Stimulated activated CD8-positive, alpha-beta memory T cell treated with anti-CD3 and anti-CD28 coated beads, Interleukin-2, amount 100 ng/mL, for 48 hours (primary cell): ENCODE results near the gene SEM1.
"Not testable (repeated sequence)": the region's sequence is repeated elsewhere in the genome, so short reads cannot be mapped to it uniquely, and the experiment has no call there.

Source experiments
- DNase-seq, 2 donors: peaks; one replicate each; pipeline ENCODE4 v3.0.0-alpha.2; 2020; ENCODE audit warnings: low read depth in 2 of 2

Gene SEM1

DNA sequence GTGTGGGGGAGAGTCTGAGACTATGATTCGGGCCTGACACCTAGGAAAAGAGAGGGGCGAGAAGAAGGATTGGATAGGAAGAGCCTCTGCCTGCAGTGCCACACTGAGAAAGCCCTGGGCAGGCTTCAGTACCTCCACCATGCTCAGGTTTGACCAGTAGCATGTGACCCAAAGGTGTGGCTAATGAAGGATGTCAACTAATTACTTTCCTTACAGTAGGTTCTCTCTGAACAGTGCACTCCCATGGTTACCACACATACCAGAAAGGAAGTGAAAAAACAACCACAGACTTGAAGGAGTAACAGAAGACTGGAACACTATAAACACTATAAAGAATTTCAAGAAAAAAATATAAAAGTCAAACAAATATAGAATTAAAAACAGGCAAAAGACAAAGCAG, 46.2 kb downstream of the SEM1 start:
- DNase-seq, result no peak

GRCh38 chr7:96662151-96662550, 47.5 kb downstream of the SEM1 start:
- DNase-seq, result not testable (repeated sequence)

- no peak for DNase-seq
Observed at GRCh38 chr7:96658022-96658412, 51.6 kb downstream of the SEM1 start.

DNA sequence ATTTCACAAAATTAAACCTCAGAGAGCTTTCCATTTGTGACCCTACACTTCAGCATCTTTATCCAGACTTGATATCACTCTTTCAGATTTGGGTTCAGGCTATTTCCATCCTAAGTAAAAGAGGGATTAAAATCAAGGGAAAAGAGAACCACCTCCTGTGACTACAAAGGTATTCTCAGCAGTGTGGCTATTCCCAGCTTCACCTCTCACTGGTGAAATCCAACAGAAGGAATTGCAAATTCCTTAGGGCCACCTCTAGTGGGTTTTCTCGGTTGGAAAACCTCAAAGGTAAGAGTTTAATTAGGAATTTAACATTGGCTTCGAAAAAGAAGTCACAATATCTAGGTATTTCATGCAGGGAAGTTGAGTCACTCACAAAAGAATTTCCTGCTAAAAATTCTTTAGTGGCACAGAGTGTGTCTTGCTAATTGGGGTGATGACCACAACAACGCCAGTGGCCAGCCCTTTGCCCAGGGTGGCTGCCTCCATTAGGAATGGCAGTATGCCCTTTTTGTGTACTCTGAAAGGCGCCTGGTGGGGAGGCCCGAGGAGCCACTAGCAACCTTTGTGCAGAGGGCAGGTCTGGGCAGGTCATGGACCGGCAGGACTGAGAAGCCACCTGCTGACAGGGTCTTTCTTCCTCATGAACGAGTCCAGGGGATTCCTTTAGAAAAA, 52.2 kb downstream of the SEM1 start:
- DNase-seq, result no peak

GRCh38 chr7:96655956-96656355, 53.7 kb downstream of the SEM1 start:
- DNase-seq, result no peak

GRCh38 chr7:96654630-96655188, 54.9 kb downstream of the SEM1 start:
- DNase-seq, result no peak

- no peak for DNase-seq
Observed at GRCh38 chr7:96649981-96650380, 59.7 kb downstream of the SEM1 start.

DNA sequence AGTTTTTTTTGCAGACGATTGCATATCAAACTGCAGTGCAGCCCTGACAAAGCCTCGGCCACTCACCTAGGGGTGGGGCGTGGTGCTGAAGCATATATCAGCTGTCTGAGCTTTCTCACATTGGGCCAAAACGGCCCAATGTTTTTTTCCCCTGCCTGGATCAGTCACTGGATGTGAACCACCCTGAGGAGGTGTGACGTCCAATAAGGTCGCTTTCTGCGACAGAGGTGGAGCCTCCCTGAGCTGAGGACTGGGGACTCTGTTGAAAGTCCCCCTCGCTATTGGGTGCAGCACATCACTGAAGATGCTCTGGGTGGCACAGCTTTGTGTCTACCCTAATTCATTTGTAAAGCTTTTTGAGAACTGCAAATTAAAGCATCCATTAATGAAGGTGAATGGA, 60.9 kb downstream of the SEM1 start:
- DNase-seq, result no peak

- DNase-seq, result no peak
Observed at GRCh38 chr7:96647733-96648132, 61.9 kb downstream of the SEM1 start.

- DNase-seq, result no peak
Observed at GRCh38 chr7:96645084-96645483, 64.6 kb downstream of the SEM1 start.

DNA sequence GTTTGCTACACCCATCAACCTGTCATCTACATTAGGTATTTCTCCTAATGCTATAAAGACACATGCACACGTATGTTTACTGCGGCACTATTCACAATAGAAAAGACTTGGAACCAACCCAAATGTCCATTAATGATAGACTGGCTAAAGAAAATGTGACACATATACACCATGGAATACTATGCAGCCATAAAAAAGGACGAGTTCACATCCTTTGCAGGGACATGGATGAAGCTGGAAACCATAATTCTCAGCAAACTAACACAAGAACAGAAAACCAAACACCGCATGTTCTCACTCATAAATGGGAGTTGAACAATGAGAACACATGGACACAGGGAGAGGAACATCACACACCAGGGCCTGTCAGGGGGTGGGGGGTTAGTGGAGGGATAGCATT, 66.2 kb downstream of the SEM1 start:
- DNase-seq, result not testable (repeated sequence)

GRCh38 chr7:96640054-96640453, 69.6 kb downstream of the SEM1 start:
- no peak for DNase-seq
